ENCODE measurements around the gene LARGE2.

The LARGE2 gene

DNA sequence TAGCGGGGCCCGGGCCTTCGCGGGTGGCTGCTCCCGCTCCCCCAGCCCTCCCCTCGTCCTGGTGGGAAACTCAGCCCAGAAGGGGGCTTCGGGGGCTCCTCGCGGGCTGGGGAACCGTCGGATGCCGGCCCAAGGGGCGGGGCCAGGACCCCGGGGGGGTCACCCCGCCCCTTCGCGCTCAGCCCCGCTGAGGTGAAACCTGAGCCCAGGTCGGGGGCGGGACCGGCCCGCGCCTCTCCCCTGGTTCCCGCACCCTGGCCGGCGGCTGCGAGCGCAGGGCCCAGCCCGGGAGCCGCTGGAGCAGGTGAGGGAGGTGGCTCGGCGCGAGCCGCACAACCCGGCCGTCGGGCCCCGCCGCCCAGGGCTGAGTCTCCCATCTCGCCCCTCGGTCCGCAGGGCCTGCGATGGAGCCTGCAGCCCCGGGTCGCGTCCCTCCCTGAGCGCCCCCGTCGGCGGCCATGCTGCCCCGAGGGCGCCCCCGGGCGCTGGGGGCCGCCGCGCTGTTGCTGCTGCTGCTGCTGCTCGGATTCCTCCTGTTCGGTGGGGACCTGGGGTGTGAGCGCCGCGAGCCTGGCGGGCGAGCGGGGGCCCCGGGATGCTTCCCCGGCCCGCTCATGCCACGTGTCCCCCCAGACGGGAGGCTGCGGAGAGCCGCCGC lies at the start of gene LARGE2:
Gene LARGE2 (plus strand): TSS at position 232 of the 658 bp plus-strand sequence. CDS start 227 bp downstream, at position 459.
- no peak for DNase-seq

DNA sequence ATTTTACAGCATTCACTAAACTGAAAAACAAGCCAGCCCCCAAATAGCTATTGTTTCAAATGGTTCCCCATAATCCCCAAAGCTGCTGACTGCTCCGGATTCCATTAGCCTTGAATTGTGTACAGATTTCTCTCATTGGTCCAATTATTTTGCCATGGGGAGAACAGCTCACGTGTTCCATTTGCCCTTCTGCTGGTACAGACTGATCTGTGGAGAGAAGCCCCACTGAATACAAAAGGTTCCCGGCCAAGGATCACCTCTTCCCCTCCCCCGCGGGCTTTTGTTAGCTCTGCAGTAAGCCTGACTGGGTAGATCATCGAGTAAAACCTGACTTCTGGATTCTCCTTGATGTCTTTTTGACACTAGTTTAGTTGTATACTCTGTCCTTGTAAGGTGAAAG lies 46.1 kb upstream of the LARGE2 start:
- no peak for DNase-seq

DNA sequence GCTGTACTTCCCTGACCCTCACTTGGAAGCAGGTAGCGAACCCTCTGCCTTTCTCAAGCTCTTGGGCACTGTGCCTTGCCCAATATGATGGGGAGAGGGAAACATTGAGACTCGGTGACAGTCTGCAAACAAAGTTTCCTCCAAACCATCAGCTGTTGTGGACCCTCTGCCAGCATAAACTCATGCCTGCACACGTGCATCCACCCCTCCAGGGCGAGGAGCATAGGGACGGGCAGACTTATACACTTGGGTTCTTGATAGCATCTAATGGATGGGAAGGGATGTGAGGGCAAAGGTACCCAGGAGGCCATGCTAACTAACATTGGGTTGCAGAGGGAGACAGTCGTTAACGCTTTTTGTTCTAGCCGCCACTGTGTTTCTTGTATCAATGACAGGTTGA lies 45.2 kb upstream of the LARGE2 start:
- DNase-seq, result no peak

DNA sequence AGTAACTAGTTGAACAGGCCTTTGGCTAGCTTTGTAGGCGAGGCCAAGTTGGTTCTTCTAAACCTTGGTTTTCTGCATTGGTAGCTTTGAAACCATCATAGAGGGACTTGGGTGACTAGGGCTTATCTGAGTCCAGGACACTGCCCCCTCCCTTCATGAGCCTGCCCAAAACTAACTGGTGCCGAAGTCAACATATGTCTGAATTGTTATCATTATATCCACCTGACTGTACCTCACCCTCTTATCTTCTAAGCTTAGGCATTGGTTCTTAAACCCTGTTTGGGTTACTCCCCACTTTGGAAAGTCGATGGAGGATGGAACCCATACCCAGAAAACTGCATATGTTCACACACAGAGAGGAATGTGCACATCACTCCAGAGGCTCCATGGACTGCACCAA lies 44.6 kb upstream of the LARGE2 start:
- no peak for DNase-seq

DNA sequence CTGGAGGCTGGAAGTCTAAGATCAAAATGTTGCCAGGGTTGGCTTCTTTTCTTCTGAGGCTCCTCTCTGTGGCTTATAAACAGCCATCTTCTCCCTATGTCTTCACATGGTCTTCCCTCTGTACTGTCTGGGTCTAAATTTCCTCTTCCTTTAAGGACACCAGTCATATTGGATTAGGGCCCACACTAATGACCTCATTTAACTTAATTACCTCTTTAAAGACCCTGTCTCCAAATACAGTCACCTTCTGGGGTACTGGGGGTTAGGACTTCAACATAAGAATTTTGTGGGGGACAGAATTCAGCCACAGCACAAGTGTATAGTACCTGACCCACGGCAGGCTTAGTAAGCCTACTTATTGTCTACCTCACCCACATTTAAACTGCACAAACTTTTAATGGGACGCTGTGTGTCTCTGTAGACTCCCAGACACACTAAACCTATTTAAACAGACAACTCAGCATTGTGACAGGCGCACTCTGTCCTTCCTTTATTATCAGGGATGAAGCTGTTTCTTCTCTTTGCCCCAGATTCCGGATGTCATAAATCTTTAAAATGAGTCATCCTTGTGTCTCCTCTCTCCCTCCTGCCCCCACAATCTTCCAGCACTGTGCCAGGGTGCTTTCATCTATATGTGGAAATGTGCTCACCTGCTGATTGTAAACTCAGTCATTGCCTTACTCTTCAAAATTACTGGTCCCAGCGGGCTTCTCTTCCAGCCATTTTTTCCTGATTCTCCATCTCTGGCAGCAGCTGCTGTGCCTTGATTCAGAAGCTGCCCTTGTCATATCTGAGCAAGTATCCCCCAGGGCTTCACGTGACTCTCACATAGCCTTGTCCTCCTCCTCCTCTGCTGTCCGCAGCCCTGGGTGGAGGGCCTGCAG lies 42.4 kb upstream of the LARGE2 start:
- no peak for DNase-seq

DNA sequence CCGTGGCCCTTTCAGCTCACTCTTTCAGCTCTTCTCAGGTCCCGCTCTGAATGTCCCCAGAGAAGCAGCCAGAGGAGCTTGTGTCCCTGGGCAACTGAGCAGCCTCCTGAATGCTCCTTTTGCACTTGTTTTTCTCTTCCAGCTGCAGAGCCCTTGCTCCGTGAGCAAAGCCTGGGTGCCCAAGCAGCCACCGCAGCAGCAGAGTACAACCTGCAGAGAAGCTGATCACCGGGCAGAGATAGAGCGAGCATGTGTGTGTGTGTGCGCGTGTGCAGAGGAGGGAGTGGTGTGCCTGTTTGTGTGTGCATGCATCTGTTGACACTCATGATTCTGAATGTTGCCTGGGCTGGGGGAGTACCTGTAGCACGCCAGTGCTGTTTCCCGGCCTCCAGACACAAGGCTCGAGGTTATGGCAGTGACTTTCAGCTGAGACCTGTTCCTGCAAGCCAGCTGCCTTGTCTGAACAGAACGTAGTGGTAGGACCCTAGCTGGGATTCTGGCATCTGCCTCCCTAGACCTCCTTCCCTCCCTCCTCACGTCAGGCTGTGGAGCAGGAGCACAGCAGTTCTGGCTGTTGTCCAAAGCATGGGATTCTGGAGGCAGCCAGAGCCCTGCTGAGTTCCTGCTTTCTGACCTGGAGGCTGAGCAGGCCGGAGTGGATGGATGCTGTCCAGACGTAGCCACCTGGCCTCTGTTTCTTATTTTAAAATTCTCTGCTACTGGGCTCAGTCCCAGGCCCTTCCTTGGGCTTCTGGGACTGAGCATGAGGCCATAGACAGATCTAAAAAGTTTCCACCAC lies 41.5 kb upstream of the LARGE2 start:
- peak; percentile 72 for DNase-seq

DNA sequence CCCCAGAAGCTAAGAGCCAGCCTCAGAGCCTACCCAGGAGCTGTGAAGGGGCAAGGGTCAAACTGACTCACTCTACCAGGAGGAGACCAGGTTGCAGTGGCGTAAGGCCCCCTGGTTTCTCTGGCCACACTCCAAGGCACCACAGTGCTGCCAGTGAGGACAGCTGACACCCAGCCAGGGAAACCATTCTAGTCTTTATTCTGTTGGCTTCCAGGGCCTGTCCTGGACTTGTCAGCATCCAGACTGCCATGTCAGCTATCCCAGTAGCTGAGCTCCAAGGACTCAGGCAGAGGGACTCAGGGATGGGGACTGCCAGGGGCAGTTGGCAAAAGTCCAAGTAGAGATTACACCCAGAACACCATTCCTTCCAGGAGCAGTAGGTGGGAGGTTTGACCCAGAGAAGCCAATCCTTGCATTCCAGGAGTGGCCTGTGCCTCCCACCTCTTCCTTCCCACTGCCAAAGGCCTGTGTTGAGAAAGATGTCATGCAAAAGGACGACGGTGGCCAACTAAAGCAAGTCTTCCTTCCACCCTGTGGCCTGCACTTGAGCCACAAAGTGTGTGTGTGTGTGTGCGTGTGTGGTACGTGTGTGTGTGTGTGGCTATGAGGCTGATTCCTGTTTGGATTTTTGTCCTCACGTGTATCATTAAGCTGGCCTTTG lies 40.6 kb upstream of the LARGE2 start:
- DNase-seq, result no peak

DNA sequence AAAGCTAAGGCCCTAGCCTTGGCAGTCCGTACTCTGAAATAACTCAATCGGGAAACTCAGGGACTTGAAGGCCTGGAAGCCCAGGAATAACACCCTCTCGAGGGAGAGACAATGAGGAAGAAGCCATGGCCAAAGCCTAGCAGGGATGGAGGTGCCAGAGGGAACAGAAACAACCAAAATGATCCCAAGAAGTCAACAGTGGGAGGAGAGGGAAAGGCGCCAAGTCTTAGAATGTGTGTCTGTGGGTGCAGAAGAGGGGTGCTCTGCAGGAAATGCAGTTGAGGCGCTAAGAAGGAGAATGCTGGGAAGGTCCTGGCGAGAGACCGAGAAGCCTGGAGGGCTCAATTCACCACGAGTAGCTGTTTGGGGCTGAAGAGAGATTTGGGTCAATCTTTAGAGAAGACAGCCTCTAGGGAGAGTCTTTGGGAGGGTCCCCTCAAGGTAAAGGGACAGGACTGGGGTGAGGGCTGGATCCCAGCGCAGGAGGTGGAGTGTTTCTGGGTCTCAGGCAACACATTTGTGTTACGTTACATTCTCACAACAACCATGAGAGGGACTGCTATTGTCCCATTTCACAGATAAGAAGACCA lies 37.8 kb upstream of the LARGE2 start:
- no peak for DNase-seq

DNA sequence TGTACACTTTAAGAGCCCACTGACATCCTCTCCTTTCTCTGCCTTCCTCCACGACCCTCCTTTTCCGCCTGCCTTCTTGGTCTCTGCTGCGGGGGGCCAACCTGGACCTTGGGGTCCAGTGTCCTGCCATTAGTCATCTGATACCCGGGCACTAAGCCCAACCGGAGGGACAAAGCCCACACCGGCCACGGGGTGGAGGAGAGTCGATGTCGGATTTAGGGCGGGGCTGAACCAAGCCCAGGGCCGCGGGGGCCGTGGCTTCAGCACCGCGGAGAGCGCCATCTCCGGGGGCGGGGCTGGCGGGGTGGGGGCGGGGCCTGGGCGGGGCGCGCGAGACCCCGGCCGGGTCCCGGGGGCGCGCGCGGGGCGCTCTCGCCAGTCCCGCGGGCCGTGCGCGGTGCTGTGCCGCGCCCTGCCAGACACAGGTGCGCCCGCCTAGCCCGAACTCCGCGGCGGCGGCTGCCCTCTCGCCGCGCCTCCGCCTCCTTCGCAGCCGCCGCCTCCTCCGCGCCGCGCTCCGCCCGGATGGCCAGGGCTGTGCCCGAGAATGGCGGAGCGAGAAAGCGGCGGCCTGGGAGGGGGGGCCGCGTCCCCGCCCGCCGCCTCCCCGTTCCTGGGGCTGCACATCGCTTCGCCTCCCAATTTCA lies 37.1 kb upstream of the LARGE2 start, which contains the start of gene MAPK8IP1:
Gene MAPK8IP1 (plus strand): TSS at position 378 of the 647 bp plus-strand sequence. CDS start 170 bp downstream, at position 548.
- DNase-seq, result no peak

DNA sequence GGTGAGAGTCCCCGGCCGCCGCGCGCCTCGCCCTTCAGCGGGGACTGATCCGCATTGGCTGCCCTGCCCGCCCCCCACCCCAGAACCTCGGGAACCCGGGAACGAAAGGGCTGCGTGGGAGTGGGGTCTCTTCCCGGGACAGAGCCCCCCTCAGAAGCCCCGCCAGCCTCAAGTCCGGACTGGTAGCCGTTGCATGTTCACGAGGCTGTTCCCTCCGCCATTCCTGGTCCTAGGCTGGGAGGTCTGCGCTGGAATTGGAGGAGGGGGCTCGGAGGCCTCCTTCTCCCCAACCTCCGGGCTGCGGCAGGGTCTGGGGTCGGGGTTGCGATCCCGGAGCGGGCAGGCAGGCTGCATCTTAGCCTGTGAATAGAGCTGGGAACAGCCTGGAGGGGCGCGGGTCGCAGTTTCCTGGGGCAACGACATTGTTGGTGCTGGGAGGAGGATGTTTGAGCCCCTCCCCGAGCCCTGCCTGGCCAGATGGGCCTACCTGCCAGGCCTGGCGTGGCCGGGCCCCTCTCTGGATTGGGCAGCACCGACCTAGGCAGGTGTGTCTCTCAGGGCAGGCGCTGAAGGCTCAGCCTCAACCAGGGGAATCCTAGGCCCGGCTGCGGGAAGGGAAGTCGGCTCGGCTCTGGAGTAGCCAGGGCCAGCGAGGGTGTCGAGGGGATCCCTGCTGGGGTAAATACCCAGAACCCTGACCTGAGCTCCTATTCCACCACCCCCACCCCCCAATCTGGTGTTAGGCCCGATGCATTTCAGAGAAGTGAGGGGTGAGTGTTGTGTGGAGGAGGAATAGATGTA lies 36.3 kb upstream of the LARGE2 start:
- DNase-seq, result no peak

DNA sequence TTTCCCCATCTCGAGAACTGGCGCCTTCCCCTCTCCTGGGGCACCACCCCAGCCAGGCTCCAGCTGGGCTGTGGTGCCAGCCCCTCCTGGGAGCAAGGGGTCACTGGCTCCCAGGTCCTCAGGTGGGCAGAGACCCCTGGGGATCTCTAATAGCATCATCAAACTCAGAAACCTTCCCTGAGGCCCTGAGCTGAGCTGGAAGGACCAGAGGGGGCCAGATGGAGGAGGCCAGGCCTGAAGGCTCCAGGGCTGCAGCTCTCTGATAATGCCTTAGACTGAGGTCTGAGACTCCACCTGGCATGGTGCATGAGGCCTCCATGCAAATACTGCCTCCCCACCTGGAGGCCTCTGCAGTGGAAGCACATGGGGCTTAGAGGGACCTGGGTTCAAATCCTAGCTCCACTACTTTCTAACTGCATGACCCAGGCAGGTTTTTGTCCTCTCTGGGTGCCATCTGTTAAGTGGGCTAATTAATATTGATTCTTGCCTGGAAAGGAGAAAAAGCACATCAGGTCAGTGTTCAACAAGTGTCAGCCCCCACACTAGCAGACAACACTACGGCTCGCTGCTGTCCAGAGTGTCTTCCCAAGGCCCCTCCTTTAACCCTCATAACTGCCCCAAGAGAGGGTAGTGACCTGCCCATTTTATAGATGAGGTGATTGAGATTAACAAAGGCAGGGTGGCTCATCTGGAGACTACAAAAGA lies 35.5 kb upstream of the LARGE2 start:
- DNase-seq, result no peak

DNA sequence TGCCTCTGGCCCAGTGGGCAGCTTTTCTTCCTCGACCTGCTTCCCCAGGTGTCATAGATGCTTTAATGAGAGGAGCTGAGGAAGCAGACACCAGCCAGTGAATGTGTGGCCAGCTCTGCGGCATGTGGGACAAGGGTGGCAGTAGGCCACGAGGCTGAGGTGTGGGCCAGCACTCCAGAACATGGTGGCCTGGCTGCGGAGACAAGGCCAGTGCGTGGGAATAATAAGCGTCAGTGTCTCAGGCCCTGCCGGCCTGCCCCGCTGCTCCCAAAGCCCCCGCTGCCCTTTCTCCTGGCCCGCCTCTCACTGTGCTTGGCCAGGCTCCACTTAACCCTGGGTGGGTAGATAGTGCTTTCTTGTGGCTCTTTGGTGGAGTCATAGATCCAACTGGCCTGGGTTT lies 34.9 kb upstream of the LARGE2 start:
- DNase-seq, result no peak

DNA sequence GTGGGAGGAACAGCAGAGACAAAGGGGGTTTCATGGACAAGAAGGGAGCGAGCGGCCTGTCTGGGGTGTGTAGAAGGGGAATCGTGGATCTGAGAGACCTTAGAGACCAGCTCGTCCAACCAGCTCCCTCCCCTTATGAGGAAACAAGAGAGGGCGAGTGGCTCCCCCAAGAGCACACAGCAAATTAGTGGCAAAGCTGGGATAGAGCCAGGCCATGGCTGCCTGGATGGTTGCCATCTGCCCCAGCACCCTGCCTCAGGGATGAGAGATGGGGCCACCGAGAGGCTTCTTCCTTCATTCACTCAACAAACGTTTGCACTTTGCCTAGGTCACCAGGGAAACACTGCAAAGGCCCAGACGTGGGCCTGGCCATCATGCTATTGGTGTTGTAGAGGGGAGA lies 32.9 kb upstream of the LARGE2 start:
- DNase-seq, result no peak

DNA sequence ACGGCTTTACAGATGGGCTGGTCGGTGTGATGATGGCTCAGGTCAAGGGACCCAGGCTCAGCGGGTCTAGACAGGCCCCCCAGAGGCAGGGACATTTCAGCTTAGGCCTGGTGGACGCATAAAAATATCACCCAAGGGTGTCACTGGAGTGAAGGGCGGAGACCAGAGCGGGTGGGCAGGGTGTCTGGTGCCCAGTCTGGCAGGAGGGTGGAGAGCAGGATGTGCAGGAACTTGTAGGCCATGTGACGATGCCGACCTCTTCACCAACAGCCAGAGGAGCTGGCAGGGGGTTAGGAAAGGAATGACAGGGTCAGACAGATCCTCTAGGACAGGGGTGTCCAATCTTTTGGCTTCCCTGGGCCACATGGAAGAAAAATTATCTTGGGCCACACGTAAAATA lies 32.5 kb upstream of the LARGE2 start:
- DNase-seq, result no peak

DNA sequence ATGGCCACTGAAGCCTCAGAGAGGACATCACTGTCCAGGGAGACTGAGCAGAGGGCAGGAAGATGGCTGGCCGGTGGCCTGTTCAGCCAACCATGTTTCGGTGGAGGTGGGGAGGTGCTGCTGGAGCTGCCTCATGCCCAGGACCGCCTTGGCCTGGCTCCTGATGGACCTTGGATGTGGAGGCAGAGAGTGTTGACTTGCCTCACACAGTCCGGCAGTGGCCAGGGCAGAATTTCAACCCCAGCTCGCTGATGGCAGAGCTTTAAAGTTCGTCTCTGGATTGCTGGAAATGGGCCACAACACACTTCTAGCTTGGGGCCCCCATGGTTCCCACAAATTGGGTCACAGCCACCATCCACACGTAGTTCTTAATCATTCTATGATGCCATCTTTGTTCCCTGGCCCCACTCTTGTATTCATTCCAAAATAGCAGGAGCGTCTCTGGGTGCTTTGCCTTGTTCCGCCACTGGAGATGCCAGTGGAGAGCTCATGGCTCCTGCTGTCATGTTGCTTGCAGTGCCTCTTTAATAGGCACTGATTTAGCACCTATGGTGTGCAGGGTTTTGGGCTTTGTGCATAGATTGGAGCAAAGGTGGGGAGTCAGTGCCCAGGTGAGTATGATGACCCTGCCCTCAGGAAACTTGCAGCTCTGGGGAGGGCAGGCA lies 31.4 kb upstream of the LARGE2 start:
- no peak for DNase-seq

DNA sequence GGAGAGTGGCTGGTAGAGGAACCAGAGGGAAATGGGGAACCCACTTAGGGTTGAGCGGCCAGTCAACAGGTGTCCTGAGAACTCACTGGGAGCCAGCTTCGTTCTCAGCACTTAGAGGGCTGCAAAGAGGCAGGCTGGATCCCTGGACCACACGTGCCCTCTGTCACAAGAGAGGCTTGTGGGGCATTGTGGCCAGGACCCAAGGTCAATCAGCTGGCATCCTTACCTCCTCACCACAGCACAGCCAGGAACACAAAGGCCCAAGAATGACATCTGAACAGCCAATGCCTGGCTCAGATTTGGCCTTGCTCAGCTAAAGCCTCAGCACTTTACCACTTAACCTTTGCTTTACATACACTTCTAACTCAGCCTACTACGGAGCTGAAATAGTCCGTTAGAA lies 29.6 kb upstream of the LARGE2 start:
- DNase-seq, result no peak

DNA sequence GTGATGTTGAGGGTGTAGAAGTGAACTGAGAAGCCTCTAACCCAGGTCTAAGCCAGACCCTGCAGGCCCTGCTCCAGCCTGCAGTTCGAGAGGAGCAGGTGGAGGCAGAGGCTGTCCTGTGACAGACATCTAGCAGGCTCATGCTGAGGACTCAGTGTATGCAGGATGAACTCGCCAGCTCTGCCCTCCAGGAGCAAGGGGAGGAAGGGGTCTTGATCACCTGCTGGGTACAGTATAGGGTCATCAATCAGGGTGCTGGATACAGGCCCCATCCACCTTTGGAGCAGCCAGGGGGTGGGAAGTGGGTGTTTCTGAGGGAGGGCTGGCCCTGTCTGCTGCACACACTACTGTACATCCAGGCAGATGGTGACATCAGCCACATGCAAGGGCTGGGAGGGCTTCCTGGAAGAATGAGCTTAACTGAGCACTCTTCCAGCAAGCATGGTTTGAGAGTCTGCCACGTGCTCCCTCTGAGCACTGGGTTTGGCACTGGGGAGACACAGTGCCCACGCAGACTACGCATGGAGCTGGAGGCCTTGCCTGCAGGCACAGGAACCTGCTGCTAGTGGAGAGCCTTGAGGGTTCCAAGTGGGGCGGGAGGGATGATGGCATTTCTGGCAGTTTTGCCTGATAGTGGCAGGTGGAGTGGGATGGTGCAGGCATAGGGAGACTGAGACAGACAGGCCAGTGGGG lies 27.8 kb upstream of the LARGE2 start:
- no peak for DNase-seq

DNA sequence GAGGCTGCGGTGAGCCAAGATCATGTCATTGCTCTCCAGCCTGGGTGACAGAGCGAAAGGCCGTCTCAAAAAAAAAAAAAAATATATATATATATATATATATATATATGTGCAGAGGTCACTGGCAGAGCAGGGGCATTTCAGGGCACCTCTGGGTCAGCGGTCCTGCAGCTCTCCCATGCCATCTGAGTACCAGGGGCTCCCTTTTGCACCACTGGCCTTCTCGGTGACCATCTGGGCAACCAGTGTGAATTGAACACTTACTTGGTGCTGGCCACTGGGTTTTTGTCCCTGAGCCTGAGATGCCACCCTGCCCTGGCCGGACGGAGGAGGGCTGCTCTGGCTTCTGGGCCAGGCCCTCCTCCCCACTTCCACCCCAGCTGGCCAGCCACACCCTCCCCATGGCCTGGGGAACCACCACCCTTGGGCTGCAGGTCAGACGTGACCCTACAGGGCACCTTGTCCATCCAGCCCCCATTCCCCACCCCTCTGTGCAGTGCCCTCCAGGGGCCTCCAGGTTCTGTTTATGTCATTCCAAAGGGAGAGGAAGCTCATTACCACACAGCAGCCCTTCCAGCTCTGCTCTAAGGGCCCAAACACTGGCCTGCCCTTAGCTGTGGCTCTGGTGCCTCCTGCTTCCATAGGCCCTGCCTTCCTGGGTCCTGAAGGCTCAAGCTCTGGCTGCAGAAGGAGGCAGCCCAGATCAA lies 26.8 kb upstream of the LARGE2 start:
- DNase-seq, result no peak

Data from NCI-H1694 (cell line).